Caco-2 (cell line): Measurements from ENCODE around the gene SSTR5. TPM values are rescaled to one million over a fixed set of nuclear protein-coding genes. Genes with fewer than 3 reads are reported as not detected.

ENCODE experiments used
- BruUV-seq: library from RNA; stranded (reverse); fragments of 400-500 nt; replicated peaks from 2 replicates; lab custom pipeline; 2021; lab: Mats Ljungman, UMichigan
- CTCF ChIA-PET: fragments of 300-600 bp; sonication (Branson Sonifier 250); formaldehyde crosslinking; loops from one replicate; lab custom pipeline; 2022; ENCODE audit warnings: antibody characterized with exemption; lab: Charles Lee
- POLR2A ChIA-PET: fragments of 300-600 bp; sonication (Branson Sonifier 250); formaldehyde crosslinking; loops from one replicate; lab custom pipeline; 2022; ENCODE audit warnings: antibody characterized with exemption; lab: Charles Lee
- DNase-seq, 2 experiments: peaks; one replicate each; pipeline versions ENCODE4 v3.0.0 to v3.0.0-alpha.2; 2020 to 2022
- H3K27me3 ChIP-seq: replicated peaks from 2 replicates; pipeline ENCODE4 v1.6.0; 2011; ENCODE audit warnings: low read length; ENCODE audit not compliant: control insufficient read depth, insufficient read depth
- H3K36me3 ChIP-seq: 2 replicates; pipeline ENCODE4 v1.5.1; 2011; ENCODE audit warnings: low read length; ENCODE audit not compliant: control insufficient read depth, insufficient read depth
- H3K4me1 ChIP-seq: fragments of 250-450 bp; sonication (Bioruptor Pico); 2 replicates; pipeline ENCODE4 v1.5.1; 2020; ENCODE audit warnings: mild to moderate bottlenecking
- H3K4me3 ChIP-seq: 2 replicates; pipeline ENCODE4 v1.5.1; 2011; ENCODE audit warnings: low read depth, mild to moderate bottlenecking, control low read depth, low read length
- H3K9me3 ChIP-seq: fragments of 250-450 bp; sonication (Bioruptor Pico); 2 replicates; pipeline ENCODE4 v1.5.1; 2020; ENCODE audit warnings: mild to moderate bottlenecking, moderate library complexity
- H3K27ac Mint-ChIP-seq: one replicate; pipeline ENCODE4 v1.8.0; 2022; ENCODE audit warnings: mixed read lengths; ENCODE audit not compliant: unreplicated experiment
- H3K27me3 Mint-ChIP-seq: one replicate; pipeline ENCODE4 v1.8.0; 2022; ENCODE audit warnings: mixed read lengths; ENCODE audit not compliant: insufficient read depth, unreplicated experiment
- H3K36me3 Mint-ChIP-seq: one replicate; pipeline ENCODE4 v1.8.0; 2022; ENCODE audit warnings: mild to moderate bottlenecking, mixed read lengths; ENCODE audit not compliant: insufficient read depth, unreplicated experiment
- H3K4me1 Mint-ChIP-seq: one replicate; pipeline ENCODE4 v1.8.0; 2022; ENCODE audit warnings: low read depth, mixed read lengths; ENCODE audit not compliant: unreplicated experiment
- H3K4me3 Mint-ChIP-seq: one replicate; pipeline ENCODE4 v1.8.0; 2022; ENCODE audit warnings: mild to moderate bottlenecking, moderate library complexity, mixed read lengths; ENCODE audit not compliant: unreplicated experiment
- H3K9me3 Mint-ChIP-seq: one replicate; pipeline ENCODE4 v1.8.0; 2022; ENCODE audit warnings: mixed read lengths; ENCODE audit not compliant: unreplicated experiment
- CTCF ChIP-seq, 2 experiments: fragments of 200-600 bp in 1 of 2; IDR thresholded peaks; 1 replicate in 1 of 2; 2 replicates in 1 of 2; pipeline versions ENCODE4 v1.5.1 to v1.8.0; 2011 to 2022; ENCODE audit warnings: antibody characterized with exemption in 1 of 2, control low read depth in 1 of 2, inconsistent platforms in 1 of 2, low read depth in 1 of 2, low read length in 1 of 2, mild to moderate bottlenecking in 1 of 2, moderate library complexity in 1 of 2; ENCODE audit not compliant: insufficient read depth in 1 of 2, severe bottlenecking in 1 of 2, unreplicated experiment in 1 of 2
- intact Hi-C: fragments of 100-400 bp; cut with micrococcal nuclease; formaldehyde crosslinking; loops from one replicate; pipeline ENCODE4 v1.10.0; 2022; ENCODE audit not compliant: unreplicated experiment
- total RNA-seq: library from RNA; stranded (reverse); gene quantifications from 2 replicates; pipeline ENCODE4 v1.2.3, GENCODE V29; 2022

The SSTR5 gene
- total RNA-seq, 1 experiment from 2014 or later, result 0.23 TPM

- H3K27me3 Mint-ChIP-seq, result peaks cover 5% of the 10 kb centered on the region
- CTCF ChIA-PET, result interaction anchor here (0.6 to 1.0 kb wide), 2 partner anchors 14 to 32 kb away, joined by 3 to 5 read pairs; no protein-coding TSS in a partner anchor
These were observed 1.6 kb upstream of the SSTR5 start for GRCh38 chr16:1070864-1071408.

GRCh38 chr16:1071561-1072225, 854 bp upstream of the SSTR5 start:
- Histone ChIP-seq H3K9me3 (no peaks in the 10 kb centered on the region), H3K4me3 (no peak overlapping the region), H3K36me3 (no peaks in the 10 kb centered on the region), H3K4me1 (peaks cover under 1% of the 10 kb centered on the region; the same call in 1 of the 2 replicates), H3K27me3 (no peaks in the 10 kb centered on the region)
- BruUV-seq, result no TSS peak
- ChIA-PET POLR2A (no interaction called here), CTCF (interaction anchor here (1.0 kb wide), 1 partner anchor 31 kb away, joined by 5 read pairs; no protein-coding TSS in a partner anchor)
- H3K27ac Mint-ChIP-seq, result no peak overlapping the region
- no peaks in the 10 kb centered on the region for H3K9me3 Mint-ChIP-seq
- H3K36me3 Mint-ChIP-seq, result peaks cover 5% of the 10 kb centered on the region
- intact Hi-C loops, result no loop called here
- no peak for DNase-seq
- H3K4me1 Mint-ChIP-seq, result peaks cover 4% of the 10 kb centered on the region
- no peak for TF ChIP-seq CTCF (IDR thresholded peaks at IDR 0.05; ENCODE audit: insufficient read depth in 1 of 2, low read depth in 1 of 2, low read length in 1 of 2, severe bottlenecking in 1 of 2, unreplicated experiment in 1 of 2)
- peaks cover 5% of the 10 kb centered on the region for H3K27me3 Mint-ChIP-seq
- H3K4me3 Mint-ChIP-seq, result no peak overlapping the region

More at GRCh38 chr16:1070864-1071408, 1.6 kb upstream of the SSTR5 start:
- Histone ChIP-seq H3K9me3 (no peaks in the 10 kb centered on the region), H3K4me1 (no peaks in the 10 kb centered on the region), H3K4me3 (no peak overlapping the region), H3K27me3 (no peaks in the 10 kb centered on the region), H3K36me3 (no peaks in the 10 kb centered on the region)
- Mint-ChIP-seq H3K36me3 (peaks cover 5% of the 10 kb centered on the region), H3K4me1 (no peaks in the 10 kb centered on the region), H3K4me3 (no peak overlapping the region), H3K9me3 (no peaks in the 10 kb centered on the region), H3K27ac (no peak overlapping the region)
- no peak for TF ChIP-seq CTCF (IDR thresholded peaks at IDR 0.05; ENCODE audit: insufficient read depth in 1 of 2, low read depth in 1 of 2, low read length in 1 of 2, severe bottlenecking in 1 of 2, unreplicated experiment in 1 of 2)
- intact Hi-C loops, result no loop called here
- POLR2A ChIA-PET, result no interaction called here
- no TSS peak for BruUV-seq
- no peak for DNase-seq

DNA sequence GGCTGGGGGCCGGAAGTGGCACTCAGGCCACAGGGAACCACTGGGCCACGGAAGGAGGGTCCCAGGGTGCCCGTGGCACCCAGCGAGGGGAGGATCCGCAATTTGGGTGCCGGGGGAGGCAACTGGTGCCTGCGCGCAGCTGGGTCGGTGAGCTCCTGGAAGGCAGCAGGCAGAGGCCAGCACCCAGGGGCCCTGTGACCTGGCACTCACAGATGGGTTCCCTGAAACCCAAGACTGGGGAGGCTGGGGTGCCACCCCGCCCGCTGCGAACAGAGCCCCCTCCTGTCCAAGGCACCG, 663 bp downstream of the SSTR5 start:
- Histone ChIP-seq H3K36me3 (no peaks in the 10 kb centered on the region), H3K4me3 (no peak overlapping the region), H3K4me1 (peaks cover 8% of the 10 kb centered on the region), H3K27me3 (no peaks in the 10 kb centered on the region), H3K9me3 (no peaks in the 10 kb centered on the region)
- POLR2A ChIA-PET, result no interaction called here
- Mint-ChIP-seq H3K36me3 (peaks cover 5% of the 10 kb centered on the region), H3K4me3 (no peak overlapping the region), H3K27me3 (no peaks in the 10 kb centered on the region), H3K27ac (no peak overlapping the region), H3K9me3 (no peaks in the 10 kb centered on the region), H3K4me1 (peaks cover 5% of the 10 kb centered on the region)
- no peak for DNase-seq
- no peak for TF ChIP-seq CTCF (IDR thresholded peaks at IDR 0.05; ENCODE audit: insufficient read depth in 1 of 2, low read depth in 1 of 2, low read length in 1 of 2, severe bottlenecking in 1 of 2, unreplicated experiment in 1 of 2)
- CTCF ChIA-PET, result no interaction called here
- BruUV-seq, result no TSS peak
- intact Hi-C loops, result no loop called here
